ENCODE data around the gene EHD3.
"Not testable (repeated sequence)": the region's sequence is repeated elsewhere in the genome, so short reads cannot be mapped to it uniquely, and the experiment has no call there.

EHD3 gene

DNA sequence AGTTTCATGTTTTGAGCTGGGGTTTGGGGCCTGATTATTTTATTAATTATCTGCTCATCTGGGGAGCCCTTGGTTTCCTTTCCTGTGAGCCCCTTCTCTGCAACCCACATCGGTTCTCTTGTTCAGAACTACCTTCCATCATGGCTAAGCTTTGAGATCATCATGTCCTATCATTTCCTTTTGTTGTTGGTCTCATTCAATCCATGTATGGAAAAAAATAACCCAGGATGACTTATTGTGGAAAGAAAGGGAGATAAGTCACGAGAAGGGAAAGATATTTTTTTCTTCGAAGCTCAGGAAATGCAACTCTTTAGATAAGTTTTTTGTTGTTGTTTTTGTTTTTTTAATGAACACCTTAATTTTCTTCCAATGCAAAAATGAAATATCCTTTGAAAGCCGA lies 43.7 kb downstream of the EHD3 start:
- ChIA-PET POLR2A (no interaction called here), CTCF (interaction anchor here (1.0 to 1.2 kb wide), 3 partner anchors 9 to 18 kb away, joined by 3 to 5 read pairs (median 3); no protein-coding TSS in a partner anchor)
- no peak for TF ChIP-seq CTCF (IDR thresholded peaks at IDR 0.05; ENCODE audit: insufficient read depth, low read length, missing control alignments)
- DNase-seq (ENCODE audit: low read depth, low spot score), result no peak
- H3K4me3 ChIP-seq (ENCODE audit: low read depth, low read length), result no peak overlapping the region

- no peak for DNase-seq (ENCODE audit: low read depth, low spot score)
- CTCF ChIA-PET, result no interaction called here
- TF ChIP-seq CTCF (IDR thresholded peaks at IDR 0.05; ENCODE audit: insufficient read depth, low read length, missing control alignments), result no peak
- POLR2A ChIA-PET, result no interaction called here
- H3K4me3 ChIP-seq (ENCODE audit: low read depth, low read length), result no peak overlapping the region
Measured at GRCh38 chr2:31282634-31283033, 48.7 kb downstream of the EHD3 start.

DNA sequence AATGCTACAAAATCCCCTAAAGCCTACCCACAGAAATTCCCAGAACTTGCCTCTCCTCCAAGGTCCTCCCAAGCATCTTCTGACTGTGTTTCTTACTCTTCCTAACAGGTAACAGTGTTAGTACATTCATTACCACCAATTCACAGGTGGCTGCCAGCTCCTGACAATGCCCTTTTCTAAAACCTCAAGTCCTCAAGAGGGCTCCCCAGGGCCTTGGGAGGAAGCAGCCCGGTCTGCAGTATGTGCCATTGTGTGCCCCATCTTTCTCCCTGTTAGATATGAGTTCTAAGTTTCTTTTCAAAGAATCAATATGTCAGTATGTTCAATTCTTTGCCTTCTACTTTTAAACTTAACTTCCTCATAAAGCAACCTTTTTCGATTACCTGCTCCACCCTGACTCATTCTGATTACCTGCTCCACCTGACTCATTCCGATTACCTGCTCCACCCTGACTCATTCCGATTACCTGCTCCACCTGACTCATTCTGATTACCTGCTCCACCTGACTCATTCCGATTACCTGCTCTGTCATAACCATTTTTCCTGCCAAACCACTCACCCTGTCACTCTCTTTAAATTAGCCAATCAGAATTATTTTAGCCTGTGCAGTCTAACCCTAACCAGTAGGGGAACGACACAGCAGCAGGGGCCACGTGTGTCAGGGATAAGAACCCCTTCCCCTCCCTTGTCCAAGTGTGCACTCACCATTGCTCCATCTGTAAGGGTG lies 49.4 kb downstream of the EHD3 start:
- POLR2A ChIA-PET; CTCF ChIA-PET; DNase-seq (ENCODE audit: low read depth, low spot score); H3K4me3 ChIP-seq (ENCODE audit: low read depth, low read length): not testable (repeated sequence)

DNA sequence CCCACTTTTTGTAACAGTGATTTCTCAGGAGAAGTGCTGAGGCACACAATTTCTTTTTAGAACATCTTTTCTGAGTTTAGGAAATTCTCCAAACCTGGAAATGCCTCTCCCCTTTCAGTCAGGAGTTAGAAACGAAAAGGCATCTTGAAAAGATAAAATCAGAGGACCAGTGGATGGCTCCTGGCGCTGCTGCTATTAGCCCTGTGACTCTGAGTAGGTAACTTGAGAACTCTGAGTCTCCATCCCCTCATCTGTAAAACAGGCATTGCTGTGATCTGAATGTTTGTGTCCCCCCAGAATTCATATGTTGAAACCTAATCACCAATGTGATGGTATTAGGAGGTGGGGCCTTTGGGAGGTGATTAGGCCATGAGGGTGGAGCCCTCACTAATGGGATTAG lies 50.2 kb downstream of the EHD3 start:
- H3K4me3 ChIP-seq (ENCODE audit: low read depth, low read length), result no peak overlapping the region
- POLR2A ChIA-PET, result no interaction called here
- CTCF ChIA-PET, result no interaction called here
- no peak for TF ChIP-seq CTCF (IDR thresholded peaks at IDR 0.05; ENCODE audit: insufficient read depth, low read length, missing control alignments)
- no peak for DNase-seq (ENCODE audit: low read depth, low spot score)

DNA sequence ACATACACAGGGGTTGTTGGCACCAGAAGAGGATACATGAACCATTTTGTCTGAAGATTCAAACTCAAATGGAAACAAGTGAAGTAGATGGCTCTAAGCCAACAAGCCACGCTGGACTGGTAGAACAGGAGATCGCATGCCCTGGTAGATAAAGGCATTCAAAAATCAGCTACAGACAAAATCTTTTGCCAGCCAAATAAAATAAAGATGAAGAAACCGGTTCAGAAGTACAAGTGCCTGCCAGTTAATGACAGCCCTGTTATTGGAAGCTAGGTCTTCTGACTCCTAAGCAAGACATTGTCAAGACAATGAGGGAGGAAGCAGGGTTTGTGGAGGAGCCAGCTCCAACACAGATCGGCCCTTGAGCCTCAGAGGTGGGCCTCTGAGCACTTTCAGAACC lies 52.3 kb downstream of the EHD3 start:
- no peak overlapping the region for H3K4me3 ChIP-seq (ENCODE audit: low read depth, low read length)
- CTCF ChIA-PET, result interaction anchor here (0.6 to 1.5 kb wide), 4 partner anchors 9 to 237 kb away, joined by 4 to 8 read pairs (median 4); partner anchors contain the start of gene EHD3
- TF ChIP-seq CTCF (IDR thresholded peaks at IDR 0.05; ENCODE audit: insufficient read depth, low read length, missing control alignments), result no peak
- DNase-seq (ENCODE audit: low read depth, low spot score), result no peak
- POLR2A ChIA-PET, result interaction anchor here (0.6 kb wide), 1 partner anchor 52 kb away, joined by 4 read pairs; no protein-coding TSS in a partner anchor

GRCh38 chr2:31286961-31287550 lies 53.1 kb downstream of the EHD3 start:
- H3K4me3 ChIP-seq (ENCODE audit: low read depth, low read length), result no peak overlapping the region
- ChIA-PET POLR2A (no interaction called here), CTCF (interaction anchor here (0.6 to 1.5 kb wide), 7 partner anchors 10 to 575 kb away, joined by 3 to 8 read pairs (median 4); partner anchors contain the start of gene EHD3)
- no peak for DNase-seq (ENCODE audit: low read depth, low spot score)
- no peak for TF ChIP-seq CTCF (IDR thresholded peaks at IDR 0.05; ENCODE audit: insufficient read depth, low read length, missing control alignments)
